Left ventricle myocardium superior (tissue), 1 donor: ENCODE results near the gene KLHL9. TPM values are rescaled to one million over a fixed set of nuclear protein-coding genes. Genes with fewer than 3 reads are reported as not detected.
A peak's percentile ranks its signal among the peaks of the same experiment; 100 is the strongest.

Experiments used
- ATAC-seq: fragments of 200-7000 bp; cut with Tn5 transposase; one replicate; pipeline ENCODE4 v1.9.1; 2020; ENCODE audit warnings: mild to moderate bottlenecking, moderate library complexity
- DNase-seq: peaks from one replicate; pipeline ENCODE4 v3.0.0-alpha.2; 2020
- intact Hi-C: fragments of 100-400 bp; cut with micrococcal nuclease; formaldehyde crosslinking; loops from one replicate; pipeline ENCODE4 v1.11.0; 2022
- total RNA-seq: library from RNA; stranded (reverse); fragmentation: NEBNext Ultra II Directional; extraction: Animal tissue kit (Norgen Biotek cat#: 25700); gene quantifications from one replicate; pipeline ENCODE4 v1.2.1, GENCODE V29; 2021
- donor health status: DM: no; HTN: yes; CAD: no; lungs with severe emphysema.

The KLHL9 gene
- total RNA-seq, 1 donor from 2014 or later: 11.2 TPM

DNA sequence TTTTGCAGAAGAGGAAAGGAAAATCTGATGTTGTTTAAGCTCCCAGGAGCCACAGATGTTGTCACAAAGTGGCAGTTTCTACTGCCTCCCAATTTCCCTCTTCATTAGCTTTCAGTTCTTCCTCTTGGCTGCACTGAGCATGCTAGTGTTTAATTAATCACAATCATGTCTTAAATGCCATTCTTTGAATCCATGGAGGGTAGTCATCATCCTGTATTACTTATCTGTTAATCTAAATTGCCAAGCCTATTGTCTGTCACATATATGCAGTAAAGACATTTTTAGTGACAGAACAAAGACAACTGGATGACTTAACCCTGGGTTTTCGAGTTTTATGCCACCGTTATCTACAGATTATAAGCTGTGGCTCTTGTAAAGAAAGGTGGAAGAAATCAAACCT, 14.7 kb downstream of the KLHL9 start:
- ATAC-seq (no peak), DNase-seq (no peak)
- intact Hi-C loops: no loop called here

DNA sequence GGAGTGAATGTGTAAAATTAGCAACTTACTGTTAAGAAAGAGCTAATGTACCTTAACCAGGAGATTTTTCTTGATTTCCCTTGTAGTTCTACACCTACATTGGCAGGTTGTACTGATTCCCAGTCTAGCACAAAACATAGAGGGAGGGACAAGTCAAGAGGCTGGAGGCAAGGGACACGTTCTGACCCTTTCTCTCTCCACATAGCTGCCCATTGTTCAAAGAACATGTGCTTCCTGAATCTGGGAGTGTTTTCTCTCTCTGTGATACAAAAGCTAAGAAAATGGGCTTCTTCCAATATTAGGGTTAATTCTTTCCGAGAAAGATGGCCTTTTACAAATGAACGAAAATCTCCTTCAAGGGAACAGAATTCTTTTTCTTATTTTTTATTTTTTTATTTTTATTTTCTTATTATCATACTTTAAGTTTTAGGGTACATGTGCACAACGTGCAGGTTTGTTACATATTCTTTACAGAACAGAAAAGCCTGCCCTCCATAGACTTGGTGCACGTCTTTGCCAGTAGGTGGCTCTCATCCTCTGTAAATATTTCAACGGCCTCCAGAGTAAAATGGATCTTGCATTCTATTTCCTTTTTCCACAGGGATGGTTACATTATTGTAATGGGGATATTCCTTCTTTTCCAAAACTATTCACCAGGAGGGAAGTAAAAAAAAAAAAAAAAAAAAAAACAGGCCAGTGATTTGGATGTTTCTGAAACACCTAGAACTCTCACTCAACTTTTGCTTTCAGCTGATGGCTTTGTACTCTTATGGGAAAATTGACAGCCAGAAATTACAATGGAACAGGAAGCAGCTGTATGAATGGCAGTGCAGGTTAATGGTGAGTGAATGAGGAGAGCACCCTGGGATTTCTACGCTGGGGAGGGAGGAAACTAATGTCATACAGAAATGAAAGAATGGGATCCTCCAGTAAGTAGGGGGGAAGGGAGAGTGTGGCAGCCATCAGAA, 17.0 kb downstream of the KLHL9 start:
- peak; percentile 64 for ATAC-seq
- DNase-seq: peak; percentile 21
- intact Hi-C loops: loop anchor here (5.0 kb wide), 1 partner anchor 469 kb away; no protein-coding TSS in a partner anchor

DNA sequence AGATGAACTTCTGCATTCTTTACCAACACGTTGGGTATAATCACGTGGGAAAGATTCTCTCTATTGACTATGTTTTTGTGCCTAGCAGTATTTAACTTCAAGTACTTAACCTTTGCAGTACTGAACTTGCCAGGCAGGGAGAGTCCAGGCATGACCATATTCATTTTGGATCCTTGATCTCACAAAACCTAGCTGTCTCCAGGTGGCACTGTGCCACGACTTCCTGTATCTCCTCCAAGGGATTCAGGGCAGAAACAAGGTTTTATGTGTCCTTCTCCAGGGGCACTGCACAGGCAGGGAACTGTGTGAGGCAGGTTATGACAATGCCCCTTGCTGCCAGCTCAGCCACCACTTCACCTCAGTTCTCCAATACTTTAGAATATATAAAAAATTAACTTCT, 18.3 kb downstream of the KLHL9 start:
- intact Hi-C loops: loop anchor here (5.0 kb wide), 1 partner anchor 470 kb away; no protein-coding TSS in a partner anchor
- ATAC-seq: no peak
- DNase-seq: peak; percentile 27

DNA sequence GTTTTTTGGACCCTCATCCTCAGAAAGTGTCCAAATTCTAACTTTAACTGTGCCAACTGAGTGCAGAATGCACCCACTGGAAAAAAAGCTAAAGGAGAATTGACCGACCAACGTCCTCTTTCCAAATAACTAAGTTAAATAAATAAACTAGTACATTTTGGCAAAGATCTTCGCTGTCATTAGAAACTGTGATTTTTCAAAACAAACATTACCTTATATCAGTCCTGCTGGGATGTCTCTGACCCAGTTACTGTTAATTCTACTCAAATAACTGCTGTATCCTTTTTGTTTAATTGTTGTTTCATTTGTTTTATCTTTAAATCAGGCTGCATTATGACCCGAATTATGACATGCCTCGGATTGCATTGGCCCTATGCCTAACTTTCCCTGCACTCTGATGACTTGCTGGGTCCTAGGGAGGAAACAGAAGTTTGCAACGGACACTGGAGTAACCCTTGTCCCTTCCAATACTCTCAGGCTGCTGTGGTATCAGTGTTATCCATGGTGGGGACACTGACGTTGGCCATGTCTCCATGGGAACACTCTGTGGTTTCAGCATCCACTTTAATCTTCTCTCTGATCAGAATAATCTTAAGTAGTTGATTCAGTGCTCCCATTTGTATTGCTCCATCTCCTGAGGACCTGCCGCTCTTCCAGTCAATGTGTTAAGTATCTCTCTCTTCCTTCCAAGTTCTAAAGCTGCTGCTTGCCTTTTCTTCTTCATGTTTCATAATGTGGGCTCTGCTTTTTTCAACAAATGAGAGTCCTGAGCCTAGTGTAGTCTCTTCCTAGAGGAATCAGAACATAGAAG, 19.0 kb downstream of the KLHL9 start:
- intact Hi-C loops: loop anchor here (5.0 kb wide), 1 partner anchor 471 kb away; no protein-coding TSS in a partner anchor
- no peak for ATAC-seq
- no peak for DNase-seq

DNA sequence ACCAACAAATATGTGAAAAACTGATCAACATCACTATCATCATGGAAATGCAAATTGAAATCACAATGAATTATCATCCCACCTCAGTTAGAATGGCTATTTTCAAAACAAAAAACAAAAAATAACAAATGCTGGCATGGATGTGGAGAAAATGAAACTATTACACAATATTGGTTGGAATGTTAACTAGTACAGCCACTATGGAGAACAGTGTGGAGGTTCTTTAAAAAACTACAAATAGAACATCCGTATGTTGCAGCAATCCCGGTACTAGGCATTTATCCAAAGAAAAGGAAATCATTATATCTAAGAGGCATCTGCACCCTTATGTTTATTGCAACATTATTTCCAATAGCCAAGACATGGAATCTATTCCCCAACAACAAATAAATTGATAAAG, 21.1 kb downstream of the KLHL9 start:
- ATAC-seq (no peak), DNase-seq (no peak)
- intact Hi-C loops: no loop called here

DNA sequence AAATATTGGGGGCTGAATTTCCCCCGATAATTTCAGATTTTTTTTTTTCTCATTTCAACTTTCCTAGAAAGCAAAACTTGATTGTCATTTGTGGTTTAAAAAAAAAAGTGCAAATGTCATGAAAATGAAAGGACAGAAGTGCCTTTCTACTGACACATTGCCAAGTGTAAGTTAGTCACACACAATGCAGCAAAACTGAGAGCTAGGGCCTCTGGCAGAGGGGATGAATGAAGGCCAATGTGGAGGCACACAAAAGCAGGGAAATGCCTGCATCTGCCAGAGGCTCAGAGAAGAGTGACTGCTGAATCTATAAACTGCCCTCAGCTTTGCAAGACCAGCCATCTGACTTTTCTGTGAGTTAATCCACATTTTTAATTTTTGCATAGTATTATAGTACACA, 23.3 kb downstream of the KLHL9 start:
- no peak for DNase-seq
- intact Hi-C loops: no loop called here
- no peak for ATAC-seq

DNA sequence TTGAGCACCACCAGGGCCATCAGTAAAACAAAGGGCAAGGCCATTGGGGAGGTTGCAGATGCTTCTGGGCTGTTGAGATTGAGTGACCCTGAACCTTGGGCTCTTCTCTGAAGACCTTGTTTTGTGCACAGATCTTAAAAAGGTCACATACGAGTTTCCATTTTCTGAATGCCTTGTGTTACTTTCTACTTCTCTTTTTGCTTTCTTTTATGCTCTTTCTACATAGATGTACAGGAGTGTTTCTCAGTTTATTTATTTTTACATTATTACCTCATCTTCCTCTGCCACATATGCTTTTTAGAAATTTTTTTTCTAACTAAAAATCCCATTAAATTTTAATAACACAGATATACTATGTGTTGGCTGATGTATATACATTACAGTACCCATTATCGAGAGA, 30.0 kb downstream of the KLHL9 start, which contains the start of gene IFNA5:
Gene IFNA5, minus strand, starts transcription at position 101 of the 400 bp plus-strand sequence. Its CDS starts 57 bp downstream, at position 44.
- intact Hi-C loops: no loop called here
- no peak for DNase-seq
- no peak for ATAC-seq

DNA sequence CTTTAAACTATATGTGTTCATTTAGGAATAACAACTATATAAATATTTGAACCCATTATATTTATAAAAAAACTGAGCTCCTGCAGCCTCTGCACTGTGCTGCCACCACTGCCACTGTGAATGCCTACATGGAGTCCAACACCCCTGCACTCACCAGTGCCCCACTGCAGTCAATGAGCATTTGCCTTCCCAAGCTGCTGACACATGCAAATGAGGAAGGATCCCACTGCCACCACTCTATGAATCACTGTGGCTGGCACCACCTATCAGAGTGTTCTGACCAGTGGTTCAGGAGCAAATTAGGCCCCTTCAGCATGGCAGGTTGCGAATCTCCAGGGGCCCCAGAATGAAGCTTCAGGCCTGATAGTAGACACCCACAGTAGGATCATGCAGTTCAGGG, 39.2 kb downstream of the KLHL9 start:
- intact Hi-C loops: no loop called here
- no peak for ATAC-seq
- DNase-seq: no peak

DNA sequence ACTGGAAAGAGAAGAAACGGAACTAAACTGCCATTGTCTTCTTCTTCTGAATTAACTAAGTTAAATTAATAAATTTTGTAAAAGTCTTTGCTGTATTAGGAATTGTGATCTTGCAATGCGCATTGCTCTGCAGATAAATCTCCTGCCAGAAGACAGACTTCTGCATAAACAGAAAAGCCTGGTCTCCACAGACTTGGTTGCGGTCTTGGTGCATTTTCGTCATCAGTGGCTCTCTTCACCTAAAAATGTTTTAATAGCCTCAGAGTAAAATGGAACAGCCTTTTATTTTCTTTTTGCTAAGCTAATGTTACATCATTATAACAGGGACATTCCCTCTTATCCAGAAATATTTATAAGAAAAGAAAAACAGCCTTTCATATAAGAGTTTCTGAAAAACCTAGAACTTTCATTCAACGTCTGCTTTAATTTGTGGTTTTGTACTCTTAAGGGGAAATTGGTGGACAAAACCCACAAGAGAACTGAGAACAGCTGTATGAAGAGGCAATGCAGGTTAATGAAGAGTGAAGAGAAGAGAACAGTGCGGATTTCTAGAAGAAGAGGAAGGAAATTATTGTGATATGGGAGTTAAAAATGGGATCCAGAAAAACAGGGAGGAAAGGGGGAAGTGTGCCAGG, 40.2 kb downstream of the KLHL9 start:
- DNase-seq (no peak), ATAC-seq (no peak)
- intact Hi-C loops: no loop called here

DNA sequence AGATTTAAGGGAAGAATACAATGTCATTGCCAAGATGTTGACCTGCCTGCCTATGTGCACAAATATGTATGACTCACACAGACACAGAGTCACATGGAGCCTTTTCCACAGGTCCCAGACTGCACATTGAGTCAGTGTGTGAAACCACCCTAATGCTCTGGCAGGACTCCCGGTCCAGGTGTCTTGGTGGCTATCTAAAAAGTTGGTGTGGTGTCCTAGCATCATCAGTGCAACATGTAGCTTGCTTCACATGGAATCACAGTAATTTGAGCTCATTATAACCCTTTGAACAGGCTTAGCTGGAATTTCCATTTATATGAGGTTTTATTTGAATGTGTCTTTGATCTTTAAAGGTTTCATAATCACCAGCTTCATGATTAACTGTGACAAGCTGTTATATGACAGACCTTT, 40.8 kb downstream of the KLHL9 start:
- DNase-seq: no peak
- intact Hi-C loops: no loop called here
- no peak for ATAC-seq

DNA sequence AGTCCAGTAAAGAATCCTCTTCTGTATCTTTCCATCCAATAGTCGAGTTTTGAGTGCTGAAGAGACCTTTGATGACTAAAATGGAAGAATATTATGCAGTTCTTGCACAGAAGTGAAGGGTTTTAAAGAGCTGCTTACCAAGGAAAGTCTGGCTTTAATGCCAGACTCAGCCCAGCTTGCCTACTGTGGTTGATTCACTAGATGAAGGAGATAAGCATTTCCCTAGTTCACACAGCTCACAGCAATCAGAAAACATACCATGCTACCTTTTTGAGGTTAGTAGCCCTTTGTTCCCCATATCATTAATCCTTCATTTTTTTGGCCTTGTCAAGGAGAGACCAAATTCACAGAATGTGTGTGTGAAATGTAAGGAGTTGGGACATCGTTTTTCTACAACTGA, 45.4 kb downstream of the KLHL9 start:
- ATAC-seq (no peak), DNase-seq (no peak)
- intact Hi-C loops: no loop called here

DNA sequence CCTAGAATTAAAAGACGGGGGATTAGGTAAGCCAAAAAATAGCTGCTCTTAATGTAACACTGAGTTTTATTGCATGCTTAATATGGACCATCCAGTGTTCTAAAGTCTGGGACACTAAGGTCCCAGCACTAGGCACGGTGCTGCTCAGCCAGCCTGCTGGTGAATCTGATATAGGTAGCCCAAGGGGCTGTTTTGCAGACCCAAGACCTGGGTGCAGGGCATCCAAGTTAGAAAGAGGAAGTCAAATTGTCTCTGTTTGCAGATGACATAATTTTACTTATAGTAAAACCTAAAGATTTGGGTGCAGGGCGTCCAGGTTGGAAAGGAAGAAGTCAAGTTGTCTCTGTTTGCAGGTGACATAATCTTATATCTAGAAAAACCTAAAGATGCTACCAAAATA, 47.9 kb downstream of the KLHL9 start:
- no peak for DNase-seq
- intact Hi-C loops: no loop called here
- ATAC-seq: no peak

DNA sequence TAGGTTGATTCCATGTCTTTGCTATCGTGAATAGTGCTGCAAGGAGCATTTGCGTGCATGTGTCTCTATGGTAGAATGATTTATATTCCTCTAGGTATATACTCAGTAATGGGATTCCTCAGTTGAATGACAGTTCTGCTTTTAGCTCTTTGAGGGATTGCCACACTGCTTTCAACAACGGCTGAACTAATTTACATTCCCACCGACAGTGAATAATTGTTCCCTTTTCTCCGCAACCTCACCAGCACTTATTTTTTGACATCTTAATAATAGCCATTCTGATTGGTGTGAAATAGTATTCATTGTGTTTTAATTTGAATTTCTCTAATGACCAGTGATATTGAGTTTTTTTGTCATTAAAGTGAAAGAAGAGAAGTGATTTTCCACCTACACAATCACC, 48.5 kb downstream of the KLHL9 start:
- DNase-seq: no peak
- intact Hi-C loops: no loop called here
- no peak for ATAC-seq

DNA sequence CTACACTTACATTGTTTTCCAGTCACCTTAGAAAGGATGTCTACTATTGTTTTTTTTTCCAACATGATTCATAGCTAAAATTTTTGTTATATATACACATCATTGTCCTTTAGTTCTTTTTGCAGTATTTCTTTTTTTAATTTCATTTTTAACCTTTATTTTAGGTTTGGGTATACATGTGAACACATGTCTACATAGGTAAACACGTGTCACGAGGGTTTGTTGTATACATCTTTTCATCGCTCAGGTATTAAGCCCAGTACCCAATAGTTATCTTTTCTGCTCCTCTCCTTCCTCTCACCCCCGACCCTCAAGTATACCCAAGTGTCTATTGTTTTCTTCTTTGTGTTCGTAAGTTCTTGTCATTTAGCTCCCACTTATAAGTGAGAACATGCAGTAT, 49.1 kb downstream of the KLHL9 start:
- ATAC-seq (no peak), DNase-seq (no peak)
- intact Hi-C loops: no loop called here

DNA sequence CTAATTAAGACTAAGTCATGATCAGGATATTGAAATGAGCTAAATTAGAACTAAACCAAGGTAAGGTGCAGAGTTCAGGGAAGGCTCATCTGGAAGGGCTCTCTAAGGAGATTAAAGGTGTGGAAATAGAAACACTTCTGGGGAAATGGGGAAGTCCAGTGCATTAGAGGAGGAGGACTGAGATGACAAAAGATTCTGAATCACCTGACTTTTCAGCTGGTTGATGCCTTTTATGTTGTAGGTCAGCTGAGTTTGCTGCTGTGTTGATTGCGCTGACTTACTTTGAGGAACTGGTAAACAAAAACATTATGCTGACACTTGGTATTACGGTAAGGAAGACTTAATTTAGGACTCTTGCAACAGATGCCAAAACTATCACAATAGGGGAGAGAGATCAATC, 53.9 kb downstream of the KLHL9 start:
- intact Hi-C loops: no loop called here
- ATAC-seq (no peak), DNase-seq (no peak)

Other genes with a start within 250 kb of the KLHL9 start
- not detected for gene IFNW1, start 193.6 kb downstream of the KLHL9 start, total RNA-seq
- not detected for gene IFNA21, start 168.7 kb downstream of the KLHL9 start, total RNA-seq
- not detected for gene IFNA4, start 147.8 kb downstream of the KLHL9 start, total RNA-seq
- not detected for gene IFNA7, start 133.2 kb downstream of the KLHL9 start, total RNA-seq
- not detected for gene IFNA10, start 128.3 kb downstream of the KLHL9 start, total RNA-seq
- not detected for gene IFNA16, start 118.1 kb downstream of the KLHL9 start, total RNA-seq
- gene IFNA17, start 107.2 kb downstream of the KLHL9 start, total RNA-seq: not detected
- not detected for gene IFNA14, start 95.4 kb downstream of the KLHL9 start, total RNA-seq
- not detected for gene IFNA5, start 30.1 kb downstream of the KLHL9 start, total RNA-seq
- not detected for gene IFNA6, start 15.5 kb upstream of the KLHL9 start, total RNA-seq
- not detected for gene IFNA13, start 32.7 kb upstream of the KLHL9 start, total RNA-seq
- not detected for gene IFNA2, start 50.0 kb upstream of the KLHL9 start, total RNA-seq
- gene IFNA8, start 73.7 kb upstream of the KLHL9 start, total RNA-seq: not detected
- not detected for gene IFNA1, start 105.0 kb upstream of the KLHL9 start, total RNA-seq
- gene IFNE, start 146.9 kb upstream of the KLHL9 start, total RNA-seq: not detected